PC-9 (cell line): ENCODE data around the gene CCDC192. TPM values are rescaled to one million over a fixed set of nuclear protein-coding genes. Genes with fewer than 3 reads are reported as not detected.

Experiments used
- BruUV-seq: library from RNA; stranded (reverse); fragments of 400-500 nt; replicated peaks from 2 replicates; lab custom pipeline; 2021; lab: Mats Ljungman, UMichigan
- CTCF ChIA-PET: fragments of 300-600 bp; sonication (Branson Sonifier 250); formaldehyde crosslinking; loops from one replicate; lab custom pipeline; 2022; ENCODE audit warnings: antibody characterized with exemption; lab: Charles Lee
- POLR2A ChIA-PET: fragments of 300-600 bp; sonication (Branson Sonifier 250); formaldehyde crosslinking; loops from one replicate; lab custom pipeline; 2022; ENCODE audit warnings: antibody characterized with exemption; ENCODE audit not compliant: unreplicated experiment; lab: Charles Lee
- DNase-seq, 2 experiments: peaks; one replicate each; pipeline versions ENCODE4 v3.0.0 to v3.0.0-alpha.2; 2015 to 2022; ENCODE audit warnings: mixed read lengths in 1 of 2
- H2AFZ ChIP-seq: fragments of 200-600 bp; sonication (generic); 2 replicates; pipeline ENCODE4 v1.8.1; 2017; ENCODE audit warnings: antibody characterized with exemption
- H3F3A ChIP-seq: fragments of 200-600 bp; sonication (generic); 2 replicates; pipeline ENCODE4 v1.8.1; 2017; ENCODE audit warnings: antibody characterized with exemption, mild to moderate bottlenecking, low read depth; ENCODE audit not compliant: insufficient read depth
- H3K27ac ChIP-seq: fragments of 200-600 bp; sonication (generic); 2 replicates; pipeline ENCODE4 v1.6.1; 2016; ENCODE audit warnings: mixed run types
- H3K27me3 ChIP-seq: fragments of 200-600 bp; sonication (generic); 2 replicates; pipeline ENCODE4 v1.6.1; 2016; ENCODE audit warnings: low read depth, mixed run types; ENCODE audit not compliant: insufficient read depth
- H3K36me3 ChIP-seq: fragments of 200-600 bp; sonication (generic); 2 replicates; pipeline ENCODE4 v1.6.1; 2016; ENCODE audit warnings: low read depth, mixed run types
- H3K4me1 ChIP-seq: fragments of 200-600 bp; sonication (generic); replicated peaks from 2 replicates; pipeline ENCODE4 v1.6.1; 2016; ENCODE audit warnings: mixed run types; ENCODE audit not compliant: insufficient read depth
- H3K4me2 ChIP-seq: fragments of 200-600 bp; sonication (generic); 2 replicates; pipeline ENCODE4 v1.6.1; 2017; ENCODE audit warnings: mixed run types
- H3K4me3 ChIP-seq: fragments of 200-600 bp; sonication (generic); 2 replicates; pipeline ENCODE4 v1.6.1; 2016; ENCODE audit warnings: mixed run types
- H3K79me2 ChIP-seq: fragments of 200-600 bp; sonication (generic); 2 replicates; pipeline ENCODE4 v1.6.1; 2017; ENCODE audit warnings: low read depth, mixed run types
- H3K9me2 ChIP-seq: fragments of 200-600 bp; sonication (generic); 2 replicates; pipeline ENCODE4 v1.8.1; 2017; ENCODE audit warnings: mild to moderate bottlenecking; ENCODE audit not compliant: insufficient read depth
- H3K9me3 ChIP-seq: fragments of 200-600 bp; sonication (generic); 2 replicates; pipeline ENCODE4 v1.8.1; 2016; ENCODE audit warnings: low read depth; ENCODE audit not compliant: insufficient read depth
- H4K20me1 ChIP-seq: fragments of 200-600 bp; sonication (generic); 2 replicates; pipeline ENCODE4 v1.8.1; 2017; ENCODE audit not compliant: insufficient read depth
- CTCF ChIP-seq: fragments of 200-600 bp; sonication (generic); conservative IDR thresholded peaks from 2 replicates; pipeline ENCODE4 v1.6.1; 2017; ENCODE audit warnings: mixed run types, antibody characterized with exemption, mild to moderate bottlenecking, moderate library complexity
- EZH2 ChIP-seq: fragments of 200-600 bp; sonication (generic); IDR thresholded peaks from 2 replicates; pipeline ENCODE4 v1.8.0; 2017; ENCODE audit warnings: antibody characterized with exemption, low read depth
- intact Hi-C: fragments of 100-400 bp; cut with micrococcal nuclease; formaldehyde crosslinking; loops from one replicate; pipeline ENCODE4 v1.10.0; 2022; ENCODE audit not compliant: unreplicated experiment
- total RNA-seq: library from RNA; stranded (reverse); gene quantifications from 2 replicates; pipeline ENCODE4 v1.2.3, GENCODE V29; 2021

The CCDC192 gene
- total RNA-seq, 1 experiment from 2014 or later: not detected

- H3K27ac ChIP-seq: no peak overlapping the region
- no peaks in the 10 kb centered on the region for H3K36me3 ChIP-seq
- H2AFZ ChIP-seq: no peak overlapping the region
- H3K4me3 ChIP-seq: no peak overlapping the region
- no peaks in the 10 kb centered on the region for H3K9me3 ChIP-seq
- no peaks in the 10 kb centered on the region for H4K20me1 ChIP-seq
- no peaks in the 10 kb centered on the region for H3K79me2 ChIP-seq
- intact Hi-C loops: no loop called here
- no peaks in the 10 kb centered on the region for H3K9me2 ChIP-seq
- no TSS peak for BruUV-seq
- CTCF ChIA-PET: no interaction called here
- no peaks in the 10 kb centered on the region for H3K4me1 ChIP-seq
- TF ChIP-seq EZH2 (no peak), CTCF (no peak)
- DNase-seq: no peak
- POLR2A ChIA-PET: no interaction called here
- no peak overlapping the region for H3K4me2 ChIP-seq
- H3K27me3 ChIP-seq: no peaks in the 10 kb centered on the region
- H3F3A ChIP-seq: no peaks in the 10 kb centered on the region
Observed at GRCh38 chr5:127980843-127981242, 277.7 kb downstream of the CCDC192 start.

- Histone ChIP-seq H3K36me3 (no peaks in the 10 kb centered on the region), H3K9me3 (0 out of 2 replicates have a peak, but pooled peaks cover 4% of the 10 kb centered on the region), H2AFZ (no peak overlapping the region), H3K4me1 (no peaks in the 10 kb centered on the region), H3K27ac (no peak overlapping the region), H3F3A (no peaks in the 10 kb centered on the region), H4K20me1 (no peaks in the 10 kb centered on the region), H3K9me2 (no peaks in the 10 kb centered on the region), H3K4me3 (no peak overlapping the region), H3K4me2 (no peak overlapping the region), H3K27me3 (no peaks in the 10 kb centered on the region), H3K79me2 (no peaks in the 10 kb centered on the region)
- ChIA-PET CTCF (no interaction called here), POLR2A (no interaction called here)
- intact Hi-C loops: no loop called here
- no peak for TF ChIP-seq CTCF
- no peak for TF ChIP-seq EZH2
- no TSS peak for BruUV-seq
- no peak for DNase-seq
Observed at GRCh38 chr5:127981498-127981897, 278.3 kb downstream of the CCDC192 start.

- intact Hi-C loops: loop anchor here (5.0 kb wide), 2 partner anchors 49 to 109 kb away; no protein-coding TSS in a partner anchor
Observed at GRCh38 chr5:127985811-127986325, 282.7 kb downstream of the CCDC192 start.

More at GRCh38 chr5:127985811-127986325, 282.7 kb downstream of the CCDC192 start:
- no peak overlapping the region for H3K4me3 ChIP-seq
- POLR2A ChIA-PET: no interaction called here
- H3F3A ChIP-seq: peaks cover 11% of the 10 kb centered on the region
- peaks cover 14% of the 10 kb centered on the region for H3K4me1 ChIP-seq
- H4K20me1 ChIP-seq: no peaks in the 10 kb centered on the region
- H3K36me3 ChIP-seq: no peaks in the 10 kb centered on the region; the same call in 1 of the 2 replicates
- no peak overlapping the region for H3K4me2 ChIP-seq
- H3K27ac ChIP-seq: no peak overlapping the region
- TF ChIP-seq CTCF: no peak
- TF ChIP-seq EZH2: no peak
- no peak for DNase-seq
- no peaks in the 10 kb centered on the region for H3K9me2 ChIP-seq
- H3K27me3 ChIP-seq: no peaks in the 10 kb centered on the region
- no peak overlapping the region for H2AFZ ChIP-seq
- CTCF ChIA-PET: no interaction called here
- H3K9me3 ChIP-seq: peaks cover 14% of the 10 kb centered on the region
- BruUV-seq: no TSS peak
- no peaks in the 10 kb centered on the region for H3K79me2 ChIP-seq
